H9 (cell line): ENCODE data around the gene MED27. TPM values are rescaled to one million over a fixed set of nuclear protein-coding genes. Genes with fewer than 3 reads are reported as not detected.

Experiments used
- DNase-seq: peaks from one replicate; pipeline ENCODE4 v3.0.0-alpha.2; 2017
- H2AFZ ChIP-seq: one replicate; pipeline ENCODE4 v1.6.1; 2013; ENCODE audit warnings: mild to moderate bottlenecking, low read length, control low read depth, moderate library complexity
- H2AK5ac ChIP-seq: 2 replicates; pipeline ENCODE4 v1.6.1; 2013; ENCODE audit warnings: low read length, control low read depth, mixed read lengths; ENCODE audit not compliant: insufficient read length
- H2BK120ac ChIP-seq: one replicate; pipeline ENCODE4 v1.6.1; 2013; ENCODE audit warnings: low read depth, mild to moderate bottlenecking, low read length, control low read depth, inconsistent platforms; ENCODE audit not compliant: poor library complexity, severe bottlenecking
- H2BK12ac ChIP-seq: 2 replicates; pipeline ENCODE4 v1.6.1; 2013; ENCODE audit warnings: low read length, control low read depth, mixed read lengths, low read depth; ENCODE audit not compliant: insufficient read length
- H2BK15ac ChIP-seq: 2 replicates; pipeline ENCODE4 v1.6.1; 2013; ENCODE audit warnings: low read depth, low read length, control low read depth
- H2BK20ac ChIP-seq: one replicate; pipeline ENCODE4 v1.6.1; 2013; ENCODE audit warnings: low read depth, mild to moderate bottlenecking, low read length, control low read depth, inconsistent platforms; ENCODE audit not compliant: poor library complexity, severe bottlenecking
- H2BK5ac ChIP-seq: 2 replicates; pipeline ENCODE4 v1.6.1; 2013; ENCODE audit warnings: low read length, control low read depth, mixed read lengths; ENCODE audit not compliant: insufficient read length
- H3K14ac ChIP-seq: 2 replicates; pipeline ENCODE4 v1.6.1; 2013; ENCODE audit warnings: low read length, control low read depth; ENCODE audit not compliant: insufficient read depth
- H3K18ac ChIP-seq: 2 replicates; pipeline ENCODE4 v1.6.1; 2013; ENCODE audit warnings: low read depth, mild to moderate bottlenecking, mixed read lengths, low read length, control low read depth; ENCODE audit not compliant: insufficient read length
- H3K23ac ChIP-seq: 2 replicates; pipeline ENCODE4 v1.6.1; 2013; ENCODE audit warnings: low read length, control low read depth, mixed read lengths, low read depth; ENCODE audit not compliant: insufficient read length
- H3K23me2 ChIP-seq: 2 replicates; pipeline ENCODE4 v1.6.1; 2013; ENCODE audit warnings: low read depth, mild to moderate bottlenecking, mixed read lengths, low read length, control low read depth; ENCODE audit not compliant: insufficient read length, poor library complexity, severe bottlenecking
- H3K27ac ChIP-seq: 2 replicates; pipeline ENCODE4 v1.5.1; 2013; ENCODE audit warnings: low read length, control low read depth, mixed read lengths, low read depth; ENCODE audit not compliant: insufficient read length
- H3K27me3 ChIP-seq: 2 replicates; pipeline ENCODE4 v1.6.1; 2013; ENCODE audit warnings: low read length, control low read depth, inconsistent platforms; ENCODE audit not compliant: insufficient read depth
- H3K4ac ChIP-seq: 2 replicates; pipeline ENCODE4 v1.6.1; 2013; ENCODE audit warnings: low read depth, mild to moderate bottlenecking, control low read depth, inconsistent platforms, low read length, moderate library complexity
- H3K4me1 ChIP-seq: 2 replicates; pipeline ENCODE4 v1.6.1; 2013; ENCODE audit warnings: low read length, control low read depth, inconsistent platforms; ENCODE audit not compliant: insufficient read depth
- H3K4me2 ChIP-seq: 2 replicates; pipeline ENCODE4 v1.6.1; 2013; ENCODE audit warnings: low read length, control low read depth, mixed read lengths; ENCODE audit not compliant: insufficient read length, insufficient read depth
- H3K56ac ChIP-seq: 2 replicates; pipeline ENCODE4 v1.6.1; 2013; ENCODE audit warnings: low read depth, mild to moderate bottlenecking, mixed read lengths, low read length, control low read depth; ENCODE audit not compliant: insufficient read length
- H3K79me1 ChIP-seq: 2 replicates; pipeline ENCODE4 v1.6.1; 2013; ENCODE audit warnings: low read depth, mild to moderate bottlenecking, moderate library complexity, low read length, control low read depth, inconsistent platforms; ENCODE audit not compliant: insufficient read depth, poor library complexity, severe bottlenecking
- H3K79me2 ChIP-seq: 2 replicates; pipeline ENCODE4 v1.6.1; 2013; ENCODE audit warnings: low read length, control low read depth, inconsistent platforms; ENCODE audit not compliant: insufficient read depth
- H3K9ac ChIP-seq: 2 replicates; pipeline ENCODE4 v1.6.1; 2013; ENCODE audit warnings: low read length, control low read depth, mixed read lengths; ENCODE audit not compliant: insufficient read length; ENCODE audit errors: extremely low read depth
- H3K9me3 ChIP-seq: one replicate; pipeline ENCODE4 v1.6.1; 2013; ENCODE audit warnings: low read depth, low read length, inconsistent platforms; ENCODE audit not compliant: control insufficient read depth
- H3T11ph ChIP-seq: one replicate; pipeline ENCODE4 v1.6.1; 2013; ENCODE audit warnings: mild to moderate bottlenecking, low read length, control low read depth, inconsistent platforms
- H4K20me1 ChIP-seq: one replicate; pipeline ENCODE4 v1.6.1; 2013; ENCODE audit not compliant: control insufficient read depth, insufficient read length, insufficient read depth
- H4K5ac ChIP-seq: 2 replicates; pipeline ENCODE4 v1.6.1; 2013; ENCODE audit warnings: low read depth, mild to moderate bottlenecking, mixed read lengths, low read length, control low read depth; ENCODE audit not compliant: insufficient read length
- H4K8ac ChIP-seq: replicated peaks from 2 replicates; pipeline ENCODE4 v1.6.1; 2013; ENCODE audit warnings: low read length, control low read depth, mixed read lengths, low read depth; ENCODE audit not compliant: insufficient read length
- H4K91ac ChIP-seq: 2 replicates; pipeline ENCODE4 v1.6.1; 2013; ENCODE audit warnings: low read depth, mild to moderate bottlenecking, moderate library complexity, mixed read lengths, low read length, control low read depth; ENCODE audit not compliant: insufficient read length
- H3K27ac Mint-ChIP-seq, 3 experiments: 2 replicates in 2 of 3; 3 replicates in 1 of 3; pipeline ENCODE4 v1.8.0; 2020 to 2021; ENCODE audit warnings: mixed read lengths in 3 of 3, mild to moderate bottlenecking in 1 of 3, moderate library complexity in 1 of 3
- H3K27me3 Mint-ChIP-seq: 2 replicates; pipeline ENCODE4 v1.8.0; 2021; ENCODE audit warnings: low read depth, mild to moderate bottlenecking, moderate library complexity, mixed read lengths
- H3K36me3 Mint-ChIP-seq, 3 experiments: 2 replicates in 2 of 3; 3 replicates in 1 of 3; pipeline ENCODE4 v1.8.0; 2020 to 2021; ENCODE audit warnings: low read depth in 3 of 3, mixed read lengths in 3 of 3; ENCODE audit not compliant: insufficient read depth in 1 of 3
- H3K4me1 Mint-ChIP-seq, 2 experiments: 2 replicates each; pipeline ENCODE4 v1.8.0; 2020; ENCODE audit warnings: mixed read lengths in 2 of 2
- H3K4me3 Mint-ChIP-seq, 2 experiments: 2 replicates in 1 of 2; 3 replicates in 1 of 2; pipeline ENCODE4 v1.8.0; 2020 to 2021; ENCODE audit warnings: mild to moderate bottlenecking in 2 of 2, mixed read lengths in 2 of 2, moderate library complexity in 1 of 2
- H3K9me3 Mint-ChIP-seq, 2 experiments: 2 replicates in 1 of 2; 3 replicates in 1 of 2; pipeline ENCODE4 v1.8.0; 2020; ENCODE audit warnings: mild to moderate bottlenecking in 2 of 2, mixed read lengths in 2 of 2, moderate library complexity in 1 of 2
- CTCF ChIP-seq: fragments of 200-600 bp; sonication (generic); conservative IDR thresholded peaks from 3 replicates; pipeline ENCODE4 v1.8.0; 2021; ENCODE audit warnings: antibody characterized with exemption, mild to moderate bottlenecking
- WGBS: extraction: QIAGEN DNeasy Blood & Tissue Kit; methylation state at CpG from one replicate; pipeline ENCODE4 v1.1.7; 2013; ENCODE audit warnings: missing lambda C conversion rate, low lambda C conversion rate, mixed read lengths; ENCODE audit not compliant: insufficient read length; ENCODE audit errors: extremely low coverage; 5-methylcytosine and 5-hydroxymethylcytosine counted together
- total RNA-seq: library from RNA; stranded (reverse); gene quantifications from 2 replicates; pipeline ENCODE4 v1.2.1, GENCODE V29; 2021

MED27 gene
- total RNA-seq, 1 experiment from 2014 or later = 33.5 TPM

GRCh38 chr9:131873335-131873734, 206.3 kb downstream of the MED27 start:
- H2BK120ac ChIP-seq = no peak overlapping the region
- H4K91ac ChIP-seq = no peak overlapping the region
- H3K4me2 ChIP-seq = no peak overlapping the region
- no peak for DNase-seq
- no peak overlapping the region for H3K4me3 Mint-ChIP-seq
- H2BK12ac ChIP-seq = no peak overlapping the region
- H4K8ac ChIP-seq = no peak overlapping the region
- H3K27ac Mint-ChIP-seq = no peak overlapping the region
- no peaks in the 10 kb centered on the region for H3K9me3 ChIP-seq
- H3K27me3 ChIP-seq = no peaks in the 10 kb centered on the region
- H3K27ac ChIP-seq = no peak overlapping the region
- H3K9me3 Mint-ChIP-seq = no peaks in the 10 kb centered on the region
- peaks cover 2% of the 10 kb centered on the region; the same call in 1 of the 2 replicates for H3K4me1 ChIP-seq
- no peak overlapping the region for H2AFZ ChIP-seq
- no peaks in the 10 kb centered on the region for H4K20me1 ChIP-seq
- TF ChIP-seq CTCF = no peak
- no peak overlapping the region for H3K56ac ChIP-seq
- no peak overlapping the region for H3K23ac ChIP-seq
- H2AK5ac ChIP-seq = no peak overlapping the region
- no peaks in the 10 kb centered on the region for H3K79me2 ChIP-seq
- no peak overlapping the region for H3K18ac ChIP-seq
- H3K27me3 Mint-ChIP-seq = peaks cover 2% of the 10 kb centered on the region
- H2BK15ac ChIP-seq = no peak overlapping the region
- no peak overlapping the region for H2BK5ac ChIP-seq
- H3K4ac ChIP-seq = no peak overlapping the region
- WGBS = no CpG with 5 or more reads among the region's 9 CpGs
- H3K23me2 ChIP-seq = no peaks in the 10 kb centered on the region
- H4K5ac ChIP-seq = no peak overlapping the region
- H2BK20ac ChIP-seq = no peak overlapping the region
- H3K4me1 Mint-ChIP-seq = peaks cover 15 to 30% of the 10 kb centered on the region in 2 experiments
- no peaks in the 10 kb centered on the region for H3K79me1 ChIP-seq
- H3K36me3 Mint-ChIP-seq = no peaks in the 10 kb centered on the region; a peak in 1 of 7 replicates
- no peak overlapping the region for H3K9ac ChIP-seq
- H3T11ph ChIP-seq = no peak overlapping the region
- H3K14ac ChIP-seq = no peak overlapping the region
